DND-41 (cell line): ENCODE measurements around the gene UTF1.

Experiments used
- ATAC-seq: fragments of 200-7000 bp; cut with Tn5 transposase; 3 replicates; pipeline ENCODE4 v1.9.1; 2021; ENCODE audit warnings: low read depth; ENCODE audit not compliant: insufficient read depth
- DNase-seq: peaks from one replicate; pipeline ENCODE4 v3.0.0-alpha.2; 2020
- H2AFZ ChIP-seq: 2 replicates; pipeline ENCODE4 v1.6.0; 2012; ENCODE audit warnings: low read depth, low read length
- H3K27ac ChIP-seq: 2 replicates; pipeline ENCODE4 v1.5.1; 2012; ENCODE audit warnings: low read length, inconsistent platforms
- H3K27me3 ChIP-seq: fragments of 200-600 bp; sonication (generic); 2 replicates; pipeline ENCODE4 v1.6.0; 2012; ENCODE audit warnings: low read length, mild to moderate bottlenecking, inconsistent platforms; ENCODE audit not compliant: insufficient read depth, poor library complexity
- H3K36me3 ChIP-seq: 2 replicates; pipeline ENCODE4 v1.5.1; 2012; ENCODE audit warnings: low read length, inconsistent platforms; ENCODE audit not compliant: insufficient read depth
- H3K4me1 ChIP-seq: 2 replicates; pipeline ENCODE4 v1.5.1; 2012; ENCODE audit warnings: mild to moderate bottlenecking, low read length; ENCODE audit not compliant: insufficient read depth
- H3K4me2 ChIP-seq: 2 replicates; pipeline ENCODE4 v1.6.0; 2012; ENCODE audit warnings: mild to moderate bottlenecking, moderate library complexity, low read length, inconsistent platforms; ENCODE audit not compliant: insufficient read depth
- H3K4me3 ChIP-seq, 2 experiments: fragments of 200-600 bp in 1 of 2; shearing (Covaris generic) in 1 of 2; 2 replicates each; pipeline ENCODE4 v1.5.1; 2012 to 2016; ENCODE audit warnings: inconsistent platforms in 2 of 2, low read length in 2 of 2, mild to moderate bottlenecking in 2 of 2, low read depth in 1 of 2, moderate library complexity in 1 of 2
- H3K79me2 ChIP-seq: 2 replicates; pipeline ENCODE4 v1.6.0; 2012; ENCODE audit warnings: low read length, inconsistent platforms; ENCODE audit not compliant: insufficient read depth
- H3K9ac ChIP-seq: 2 replicates; pipeline ENCODE4 v1.6.0; 2012; ENCODE audit warnings: low read depth, mild to moderate bottlenecking, inconsistent platforms, low read length, moderate library complexity
- H3K9me3 ChIP-seq: 2 replicates; pipeline ENCODE4 v1.5.1; 2012; ENCODE audit warnings: low read length, moderate library complexity, mild to moderate bottlenecking, inconsistent platforms; ENCODE audit not compliant: insufficient read depth, severe bottlenecking
- H4K20me1 ChIP-seq: 2 replicates; pipeline ENCODE4 v1.6.0; 2012; ENCODE audit warnings: low read length; ENCODE audit not compliant: insufficient read depth
- EZH2 ChIP-seq: IDR thresholded peaks from 3 replicates; pipeline ENCODE4 v1.6.1; 2012; ENCODE audit warnings: borderline replicate concordance, low read depth, mild to moderate bottlenecking, moderate library complexity, low read length, inconsistent platforms; ENCODE audit not compliant: severe bottlenecking
- TF ChIP-seq, protein P1 (sequence below): IDR thresholded peaks from 2 replicates; pipeline ENCODE4 v1.5.1; 2012; ENCODE audit warnings: borderline replicate concordance, low read length, moderate library complexity, mild to moderate bottlenecking; ENCODE audit not compliant: poor library complexity, severe bottlenecking; ENCODE audit errors: extremely low read depth

Gene UTF1

DNA sequence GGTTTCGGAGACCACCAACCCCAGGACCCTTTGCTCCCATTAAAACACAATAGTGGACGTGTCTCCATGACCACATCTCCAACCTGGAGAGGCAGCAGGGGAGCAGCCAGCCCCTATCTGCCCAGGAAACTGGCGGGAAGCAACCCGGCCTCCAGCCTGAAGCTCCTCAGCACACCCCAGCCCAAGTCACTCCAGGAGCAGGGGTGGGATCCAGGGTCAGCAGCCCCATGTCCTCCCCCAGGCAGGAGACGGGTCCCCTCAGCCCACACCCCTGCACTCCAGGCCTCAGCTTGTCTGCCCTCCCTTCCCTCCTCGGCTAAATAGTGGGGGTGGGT lies 46.0 kb downstream of the UTF1 start:
- Histone ChIP-seq H3K36me3 (peaks cover 23% of the 10 kb centered on the region), H3K9ac (no peak overlapping the region), H3K4me2 (no peak overlapping the region), H4K20me1 (peaks cover 8% of the 10 kb centered on the region), H3K27me3 (no peaks in the 10 kb centered on the region), H3K27ac (no peak overlapping the region), H3K79me2 (no peaks in the 10 kb centered on the region), H3K9me3 (no peaks in the 10 kb centered on the region), H3K4me3 (no peak overlapping the region), H2AFZ (no peak overlapping the region), H3K4me1 (no peaks in the 10 kb centered on the region)
- DNase-seq (no peak), ATAC-seq (no peak)
- no peak for TF ChIP-seq EZH2
- TF ChIP-seq, protein P1, sequence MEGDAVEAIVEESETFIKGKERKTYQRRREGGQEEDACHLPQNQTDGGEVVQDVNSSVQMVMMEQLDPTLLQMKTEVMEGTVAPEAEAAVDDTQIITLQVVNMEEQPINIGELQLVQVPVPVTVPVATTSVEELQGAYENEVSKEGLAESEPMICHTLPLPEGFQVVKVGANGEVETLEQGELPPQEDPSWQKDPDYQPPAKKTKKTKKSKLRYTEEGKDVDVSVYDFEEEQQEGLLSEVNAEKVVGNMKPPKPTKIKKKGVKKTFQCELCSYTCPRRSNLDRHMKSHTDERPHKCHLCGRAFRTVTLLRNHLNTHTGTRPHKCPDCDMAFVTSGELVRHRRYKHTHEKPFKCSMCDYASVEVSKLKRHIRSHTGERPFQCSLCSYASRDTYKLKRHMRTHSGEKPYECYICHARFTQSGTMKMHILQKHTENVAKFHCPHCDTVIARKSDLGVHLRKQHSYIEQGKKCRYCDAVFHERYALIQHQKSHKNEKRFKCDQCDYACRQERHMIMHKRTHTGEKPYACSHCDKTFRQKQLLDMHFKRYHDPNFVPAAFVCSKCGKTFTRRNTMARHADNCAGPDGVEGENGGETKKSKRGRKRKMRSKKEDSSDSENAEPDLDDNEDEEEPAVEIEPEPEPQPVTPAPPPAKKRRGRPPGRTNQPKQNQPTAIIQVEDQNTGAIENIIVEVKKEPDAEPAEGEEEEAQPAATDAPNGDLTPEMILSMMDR, result no peak

DNA sequence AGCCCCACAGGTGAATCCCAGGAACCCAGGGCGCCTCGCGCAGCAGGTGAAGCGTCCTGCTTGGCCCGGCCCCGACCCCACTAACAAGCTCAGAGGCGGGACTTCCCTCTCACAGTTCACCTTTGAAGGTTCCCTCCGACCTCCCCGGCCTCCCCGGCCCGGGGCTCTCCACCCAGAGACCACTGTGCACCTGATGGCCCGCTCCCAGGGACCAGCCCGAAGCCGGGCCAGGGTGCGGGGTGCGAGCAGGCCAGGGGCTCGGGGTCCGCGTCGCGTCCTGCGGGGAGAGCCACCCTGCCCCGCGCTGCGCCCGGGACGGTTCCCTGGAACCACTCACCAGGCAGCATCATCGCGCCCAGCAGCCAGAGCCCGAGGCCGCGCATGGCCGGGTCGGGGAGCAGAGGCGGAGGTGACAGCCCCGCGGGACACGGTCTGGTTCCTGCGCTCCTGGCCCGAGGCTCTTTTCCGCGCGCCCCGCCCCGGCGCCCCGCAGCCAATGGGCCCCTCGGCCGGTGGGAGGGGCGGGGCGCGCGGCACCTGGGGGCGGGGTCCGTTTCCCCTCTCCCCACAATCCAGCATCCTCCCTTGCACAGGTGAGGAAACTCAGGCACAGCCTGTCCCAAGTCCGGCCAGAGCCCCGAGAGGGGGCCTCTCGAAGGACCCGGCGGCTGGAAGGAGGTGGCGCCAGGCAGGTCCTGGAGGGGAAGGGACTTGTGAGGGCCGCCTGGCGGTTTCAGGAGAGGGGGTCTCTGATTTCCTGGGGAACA lies 46.6 kb downstream of the UTF1 start, which contains the start of gene ADAM8:
Gene ADAM8, minus strand, starts transcription at position 434 of the 767 bp plus-strand sequence. Its CDS starts 51 bp downstream, at position 383.
- Histone ChIP-seq H4K20me1 (peaks cover 8% of the 10 kb centered on the region), H3K9ac (no peak within 1 kb of the TSS)

DNA sequence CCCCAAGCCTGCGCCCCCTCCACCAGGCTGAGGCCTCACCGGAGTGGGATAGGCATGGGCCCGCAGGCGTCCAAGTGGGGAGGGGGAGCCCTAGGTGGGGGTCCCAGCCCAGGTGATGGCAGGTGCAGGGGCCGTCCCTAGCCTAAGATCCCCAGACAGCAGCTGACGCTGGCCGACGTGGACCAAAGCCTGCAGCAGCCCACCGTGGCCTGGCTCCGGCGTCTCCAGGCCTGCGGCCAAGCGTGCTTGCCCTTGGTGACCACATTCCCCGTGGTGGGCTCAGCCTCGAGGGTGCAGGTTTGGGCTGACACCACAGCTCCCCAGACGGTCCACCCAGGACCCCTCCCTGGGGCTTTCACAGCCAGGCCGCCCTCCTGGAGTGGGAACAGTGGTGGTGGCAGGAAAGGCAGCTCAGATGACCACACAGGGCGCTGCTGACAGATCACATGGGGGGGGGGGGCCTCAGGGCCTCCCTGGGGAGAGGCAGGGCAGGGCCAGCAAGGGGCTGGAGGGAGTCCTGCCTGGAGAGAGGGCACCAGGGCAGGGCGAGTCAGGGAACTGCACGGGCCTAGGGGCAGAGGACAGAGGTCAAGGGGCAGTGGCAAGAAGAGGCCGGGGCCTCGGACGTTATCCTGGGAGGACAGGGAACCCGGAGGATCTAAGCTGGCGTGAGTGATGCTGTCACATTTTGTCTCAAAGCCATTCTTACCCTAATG lies 47.4 kb downstream of the UTF1 start:
- Histone ChIP-seq H3K4me3 (no peak overlapping the region), H3K9me3 (no peaks in the 10 kb centered on the region), H3K4me1 (no peaks in the 10 kb centered on the region), H3K27me3 (no peaks in the 10 kb centered on the region), H4K20me1 (peaks cover 8% of the 10 kb centered on the region), H2AFZ (no peak overlapping the region), H3K79me2 (no peaks in the 10 kb centered on the region), H3K36me3 (peaks cover 36% of the 10 kb centered on the region), H3K9ac (no peak overlapping the region), H3K4me2 (no peak overlapping the region), H3K27ac (no peak overlapping the region)
- TF ChIP-seq EZH2, result no peak
- TF ChIP-seq, protein P1, result no peak
- no peak for DNase-seq
- no peak for ATAC-seq

More for the DNA sequence above, 46.6 kb downstream of the UTF1 start, which contains the start of gene ADAM8:
- Histone ChIP-seq H2AFZ (no peak within 1 kb of the TSS), H3K27ac (no peak within 1 kb of the TSS), H3K4me1 (no peaks in the 10 kb centered on the region), H3K79me2 (no peaks in the 10 kb centered on the region), H3K27me3 (no peaks in the 10 kb centered on the region), H3K4me2 (no peak within 1 kb of the TSS), H3K9me3 (no peaks in the 10 kb centered on the region), H3K4me3 (no peak within 1 kb of the TSS), H3K36me3 (peaks cover 28% of the 10 kb centered on the region)
- DNase-seq (no peak), ATAC-seq (no peak)
- TF ChIP-seq, protein P1, result no peak
- TF ChIP-seq EZH2, result no peak
